Skeletal muscle satellite cell (primary cell): ENCODE results near the gene SCG2.
A peak's percentile ranks its signal among the peaks of the same experiment; 100 is the strongest.

Experiments used
- H3K27me3 ChIP-seq: 2 replicates; pipeline ENCODE4 v1.7.0; 2013; ENCODE audit warnings: low read length; ENCODE audit not compliant: control insufficient read depth, insufficient read depth
- H3K36me3 ChIP-seq: 2 replicates; pipeline ENCODE4 v1.7.0; 2013; ENCODE audit warnings: mild to moderate bottlenecking, control low read depth, low read length; ENCODE audit not compliant: insufficient read depth
- H3K4me1 ChIP-seq: 2 replicates; pipeline ENCODE4 v1.7.0; 2013; ENCODE audit warnings: low read length; ENCODE audit not compliant: control insufficient read depth, insufficient read depth
- H3K4me2 ChIP-seq: 2 replicates; pipeline ENCODE4 v1.7.0; 2013; ENCODE audit warnings: mild to moderate bottlenecking, low read length
- H3K4me3 ChIP-seq: 2 replicates; pipeline ENCODE4 v1.7.0; 2013; ENCODE audit warnings: low read length
- H3K9ac ChIP-seq: 2 replicates; pipeline ENCODE4 v1.7.0; 2013; ENCODE audit warnings: mild to moderate bottlenecking, low read depth, low read length, moderate library complexity
- H3K9me3 ChIP-seq: replicated peaks from 2 replicates; pipeline ENCODE4 v1.7.0; 2013; ENCODE audit warnings: mild to moderate bottlenecking, control low read depth, low read length

Gene SCG2

GRCh38 chr2:223590964-223591363 lies 11.2 kb downstream of the SCG2 start:
- Histone ChIP-seq H3K9ac (no peak overlapping the region), H3K27me3 (no peaks in the 10 kb centered on the region), H3K9me3 (no peaks in the 10 kb centered on the region), H3K36me3 (no peaks in the 10 kb centered on the region), H3K4me3 (no peak overlapping the region), H3K4me2 (peak overlapping the region; percentile 27), H3K4me1 (peaks cover 24% of the 10 kb centered on the region)

GRCh38 chr2:223589901-223590300 lies 12.3 kb downstream of the SCG2 start:
- no peaks in the 10 kb centered on the region for H3K36me3 ChIP-seq
- no peak overlapping the region for H3K4me3 ChIP-seq
- H3K27me3 ChIP-seq = no peaks in the 10 kb centered on the region
- peaks cover 26% of the 10 kb centered on the region for H3K4me1 ChIP-seq
- H3K9me3 ChIP-seq = no peaks in the 10 kb centered on the region
- no peak overlapping the region for H3K4me2 ChIP-seq
- H3K9ac ChIP-seq = no peak overlapping the region

GRCh38 chr2:223588251-223588650 lies 13.9 kb downstream of the SCG2 start:
- Histone ChIP-seq H3K9me3 (no peaks in the 10 kb centered on the region), H3K4me1 (peaks cover 26% of the 10 kb centered on the region), H3K9ac (no peak overlapping the region), H3K4me3 (no peak overlapping the region), H3K4me2 (no peak overlapping the region), H3K36me3 (no peaks in the 10 kb centered on the region), H3K27me3 (no peaks in the 10 kb centered on the region)

- Histone ChIP-seq H3K4me2 (no peak overlapping the region), H3K9ac (no peak overlapping the region), H3K27me3 (no peaks in the 10 kb centered on the region), H3K9me3 (no peaks in the 10 kb centered on the region), H3K4me3 (no peak overlapping the region), H3K4me1 (peaks cover 26% of the 10 kb centered on the region), H3K36me3 (no peaks in the 10 kb centered on the region)
Measured at GRCh38 chr2:223587301-223587700, 14.9 kb downstream of the SCG2 start.

- Histone ChIP-seq H3K36me3 (no peaks in the 10 kb centered on the region), H3K4me2 (peak overlapping the region; percentile 33), H3K27me3 (no peaks in the 10 kb centered on the region), H3K4me1 (peaks cover 21% of the 10 kb centered on the region), H3K9ac (no peak overlapping the region), H3K9me3 (no peaks in the 10 kb centered on the region), H3K4me3 (no peak overlapping the region)
Measured at GRCh38 chr2:223586261-223586660, 15.9 kb downstream of the SCG2 start.

GRCh38 chr2:223585666-223586065 lies 16.5 kb downstream of the SCG2 start:
- no peaks in the 10 kb centered on the region for H3K36me3 ChIP-seq
- peaks cover 21% of the 10 kb centered on the region for H3K4me1 ChIP-seq
- peak overlapping the region; percentile 33 for H3K4me2 ChIP-seq
- H3K4me3 ChIP-seq = no peak overlapping the region
- no peaks in the 10 kb centered on the region for H3K27me3 ChIP-seq
- no peaks in the 10 kb centered on the region for H3K9me3 ChIP-seq
- H3K9ac ChIP-seq = no peak overlapping the region

- Histone ChIP-seq H3K9ac (no peak overlapping the region), H3K4me2 (no peak overlapping the region), H3K9me3 (no peaks in the 10 kb centered on the region), H3K27me3 (no peaks in the 10 kb centered on the region), H3K4me3 (no peak overlapping the region), H3K4me1 (peaks cover 28% of the 10 kb centered on the region), H3K36me3 (no peaks in the 10 kb centered on the region)
Measured at GRCh38 chr2:223582001-223582400, 20.2 kb downstream of the SCG2 start.

- Histone ChIP-seq H3K4me2 (peak overlapping the region; percentile 73), H3K4me1 (peaks cover 25% of the 10 kb centered on the region), H3K36me3 (no peaks in the 10 kb centered on the region), H3K27me3 (no peaks in the 10 kb centered on the region), H3K9ac (peak overlapping the region; percentile 54), H3K9me3 (no peaks in the 10 kb centered on the region), H3K4me3 (peak overlapping the region; percentile 43)
Measured at GRCh38 chr2:223580951-223581350, 21.2 kb downstream of the SCG2 start.

- no peak overlapping the region for H3K4me3 ChIP-seq
- no peaks in the 10 kb centered on the region for H3K9me3 ChIP-seq
Measured at GRCh38 chr2:223578846-223579245, 23.3 kb downstream of the SCG2 start.

GRCh38 chr2:223576873-223577272 lies 25.3 kb downstream of the SCG2 start:
- H3K4me1 ChIP-seq = peaks cover 22% of the 10 kb centered on the region
- peak overlapping the region; percentile 30 for H3K4me2 ChIP-seq
- H3K27me3 ChIP-seq = no peaks in the 10 kb centered on the region
- H3K4me3 ChIP-seq = no peak overlapping the region
- no peak overlapping the region for H3K9ac ChIP-seq
- H3K9me3 ChIP-seq = no peaks in the 10 kb centered on the region
- H3K36me3 ChIP-seq = no peaks in the 10 kb centered on the region

More at GRCh38 chr2:223578846-223579245, 23.3 kb downstream of the SCG2 start:
- Histone ChIP-seq H3K4me2 (no peak overlapping the region), H3K9ac (no peak overlapping the region), H3K27me3 (no peaks in the 10 kb centered on the region), H3K4me1 (peaks cover 22% of the 10 kb centered on the region), H3K36me3 (no peaks in the 10 kb centered on the region)

GRCh38 chr2:223570784-223571183 lies 31.4 kb downstream of the SCG2 start:
- H3K36me3 ChIP-seq = no peaks in the 10 kb centered on the region
- H3K4me3 ChIP-seq = no peak overlapping the region
- H3K9ac ChIP-seq = no peak overlapping the region
- H3K4me2 ChIP-seq = no peak overlapping the region
- H3K4me1 ChIP-seq = no peaks in the 10 kb centered on the region
- no peaks in the 10 kb centered on the region for H3K9me3 ChIP-seq
- no peaks in the 10 kb centered on the region for H3K27me3 ChIP-seq

GRCh38 chr2:223566396-223566795 lies 35.8 kb downstream of the SCG2 start:
- Histone ChIP-seq H3K4me2 (no peak overlapping the region), H3K27me3 (no peaks in the 10 kb centered on the region), H3K4me3 (no peak overlapping the region), H3K36me3 (no peaks in the 10 kb centered on the region), H3K4me1 (peaks cover 6% of the 10 kb centered on the region), H3K9me3 (no peaks in the 10 kb centered on the region), H3K9ac (no peak overlapping the region)
